GM12878 (cell line): Measurements from ENCODE around the gene RMI2. TPM values are rescaled to one million over a fixed set of nuclear protein-coding genes. Genes with fewer than 3 reads are reported as not detected.

Experiments
- ATAC-seq: fragments of 200-7000 bp; cut with Tn5 transposase; 3 replicates; pipeline ENCODE4 v1.9.1; 2020; ENCODE audit warnings: mild to moderate bottlenecking, moderate library complexity
- BruUV-seq: library from RNA; stranded (reverse); fragments of 400-500 nt; replicated peaks from 2 replicates; lab custom pipeline; 2021; lab: Mats Ljungman, UMichigan
- CTCF ChIA-PET: fragments of 300-600 bp; sonication (Branson Sonifier 250); formaldehyde crosslinking; extraction: SDS; loops from one replicate; lab custom pipeline; 2021; ENCODE audit warnings: inconsistent platforms; lab: Yijun Ruan, JAX
- POLR2A ChIA-PET: fragments of 350-600 bp; formaldehyde crosslinking; extraction: SDS; loops from one replicate; lab custom pipeline; 2021; ENCODE audit warnings: inconsistent platforms; lab: Charles Lee
- RAD21 ChIA-PET: fragments of 300-600 bp; sonication (Branson Sonifier 250); formaldehyde crosslinking; loops from one replicate; lab custom pipeline; 2023; ENCODE audit warnings: antibody characterized with exemption; ENCODE audit not compliant: unreplicated experiment; lab: Charles Lee
- SMC1A ChIA-PET: fragments of 300-600 bp; sonication (Branson Sonifier 250); formaldehyde crosslinking; loops from one replicate; lab custom pipeline; 2023; ENCODE audit not compliant: unreplicated experiment, uncharacterized antibody; lab: Charles Lee
- DNase-seq: peaks from one replicate; pipeline ENCODE4 v3.0.0-alpha.2; 2011; ENCODE audit warnings: low read depth, low spot score
- FAIRE-seq: peaks from 3 replicates; lab custom pipeline; 2011; peaks lifted over from hg19 to GRCh38; lab: Jason Lieb, UNC
- H2AFZ ChIP-seq: 2 replicates; pipeline ENCODE4 v1.6.0; 2011; ENCODE audit warnings: low read depth, low read length, control low read depth; ENCODE audit not compliant: control insufficient read depth
- H3K27ac ChIP-seq: 2 replicates; pipeline ENCODE4 v1.5.1; 2011; ENCODE audit warnings: control low read depth; ENCODE audit not compliant: control insufficient read depth, insufficient read depth
- H3K27me3 ChIP-seq, 2 experiments: replicated peaks in 1 of 2; 2 replicates each; pipeline versions ENCODE4 v1.6.0 to v1.6.1; 2011; ENCODE audit warnings: low read length in 1 of 2; ENCODE audit not compliant: control insufficient read depth in 2 of 2, insufficient read depth in 2 of 2
- H3K36me3 ChIP-seq, 2 experiments: 2 replicates each; pipeline ENCODE4 v1.5.1; 2011; ENCODE audit warnings: low read length in 1 of 2; ENCODE audit not compliant: control insufficient read depth in 2 of 2, insufficient read depth in 2 of 2
- H3K4me1 ChIP-seq: 2 replicates; pipeline ENCODE4 v1.6.1; 2011; ENCODE audit warnings: mild to moderate bottlenecking, low read length, moderate library complexity, mixed read lengths; ENCODE audit not compliant: control insufficient read depth, insufficient read depth
- H3K4me2 ChIP-seq: 2 replicates; pipeline ENCODE4 v1.6.0; 2011; ENCODE audit warnings: control low read depth; ENCODE audit not compliant: control insufficient read depth, insufficient read depth
- H3K4me3 ChIP-seq: fragments of 200-600 bp; sonication (generic); 2 replicates; pipeline ENCODE4 v1.5.1; 2016
- H3K79me2 ChIP-seq: 2 replicates; pipeline ENCODE4 v1.6.0; 2011; ENCODE audit warnings: low read length; ENCODE audit not compliant: control insufficient read depth, insufficient read depth
- H3K9ac ChIP-seq: 2 replicates; pipeline ENCODE4 v1.8.0; 2011; ENCODE audit warnings: low read length, control low read depth, mixed read lengths; ENCODE audit not compliant: control insufficient read depth, insufficient read depth
- H3K9me3 ChIP-seq: replicated peaks from 3 replicates; pipeline ENCODE4 v1.5.1; 2011; ENCODE audit warnings: mild to moderate bottlenecking, low read length; ENCODE audit not compliant: control insufficient read depth, insufficient read depth
- H4K20me1 ChIP-seq: 2 replicates; pipeline ENCODE4 v1.6.0; 2011; ENCODE audit not compliant: control insufficient read depth, insufficient read depth
- BRCA1 ChIP-seq: IDR thresholded peaks from 2 replicates; pipeline ENCODE4 v1.6.1; 2011; ENCODE audit warnings: low read depth, low read length, improper control_type of control experiment
- GATAD2B ChIP-seq: fragments of 450-650 bp; conservative IDR thresholded peaks from 2 replicates; pipeline ENCODE4 v1.6.1; 2017; ENCODE audit warnings: low read depth, mild to moderate bottlenecking, moderate library complexity
- KAT2A ChIP-seq: conservative IDR thresholded peaks from 2 replicates; pipeline ENCODE4 v1.6.1; 2011; ENCODE audit warnings: low read depth, low read length; ENCODE audit not compliant: control insufficient read depth
- MTA3 ChIP-seq: IDR thresholded peaks from 2 replicates; pipeline ENCODE4 v1.6.1; 2012; ENCODE audit warnings: low read length, inconsistent platforms, borderline replicate concordance
- NBN ChIP-seq: fragments of 450-650 bp; IDR thresholded peaks from 2 replicates; pipeline ENCODE4 v1.6.1; 2016
- NRF1 ChIP-seq: conservative IDR thresholded peaks from 2 replicates; pipeline ENCODE4 v1.6.1; 2011; ENCODE audit warnings: mild to moderate bottlenecking, low read depth, low read length, improper control_type of control experiment
- PAX5 ChIP-seq: IDR thresholded peaks from 2 replicates; pipeline ENCODE4 v1.6.1; 2011; ENCODE audit warnings: low read depth, low read length, borderline replicate concordance
- PBX3 ChIP-seq: IDR thresholded peaks from 2 replicates; pipeline ENCODE4 v1.6.1; 2011; ENCODE audit warnings: mild to moderate bottlenecking, low read depth, low read length, moderate library complexity; ENCODE audit not compliant: insufficient replicate concordance
- RAD21 ChIP-seq: IDR thresholded peaks from 2 replicates; pipeline ENCODE4 v1.6.1; 2011; ENCODE audit warnings: mild to moderate bottlenecking, low read depth, low read length, moderate library complexity; ENCODE audit not compliant: insufficient read depth
- TARDBP ChIP-seq: IDR thresholded peaks from 2 replicates; pipeline ENCODE4 v1.6.1; 2016; ENCODE audit warnings: borderline replicate concordance
- TCF12 ChIP-seq: IDR thresholded peaks from 2 replicates; pipeline ENCODE4 v1.6.1; 2011; ENCODE audit warnings: low read depth, mild to moderate bottlenecking, low read length
- USF2 ChIP-seq: IDR thresholded peaks from 2 replicates; pipeline ENCODE4 v1.6.1; 2011; ENCODE audit warnings: low read depth, low read length, improper control_type of control experiment, borderline replicate concordance
- ZSCAN29 ChIP-seq: fragments of 450-650 bp; IDR thresholded peaks from 2 replicates; pipeline ENCODE4 v1.6.1; 2017; ENCODE audit warnings: mild to moderate bottlenecking, moderate library complexity
- WGBS: methylation state at CpG from one replicate; pipeline ENCODE4 v1.1.6; 2016; ENCODE audit warnings: low lambda C conversion rate; ENCODE audit not compliant: insufficient replicate concordance, insufficient coverage; ENCODE audit errors: missing lambda C conversion rate; 5-methylcytosine and 5-hydroxymethylcytosine counted together
- in situ Hi-C: fragments of 300-500 bp; cut with MboI; formaldehyde crosslinking; loops from 9 replicates; pipeline ENCODE4 v1.14.3; 2018; ENCODE audit warnings: mixed read lengths
- intact Hi-C: fragments of 100-400 bp; cut with micrococcal nuclease; formaldehyde crosslinking; loops from one replicate; pipeline ENCODE4 v1.14.2; 2022; ENCODE audit not compliant: unreplicated experiment
- polyA plus RNA-seq, 11 experiments: library from polyadenylated mRNA; depleted of rRNA in 4 of 11; unstranded in 6 of 11; stranded (reverse) in 5 of 11; fragments of >200 nt; fragmentation: Nextera tagmentation in 4 of 11; fragmentation: Illumina TruSeq in 1 of 11; extraction: Ambion mirVana in 4 of 11; extraction: Trizol in 1 of 11; gene quantifications; 1 replicate in 1 of 11; 2 replicates in 10 of 11; pipeline versions ENCODE4 v1.2.1 to v1.2.3, GENCODE V29; 2011 to 2016; ENCODE audit warnings: inconsistent platforms in 2 of 11, missing spikeins in 2 of 11, low read depth in 1 of 11
- total RNA-seq, 4 experiments: library from RNA; depleted of rRNA in 3 of 4; stranded (reverse); fragments of >200 nt in 3 of 4; fragmentation: Illumina TruSeq in 1 of 4; extraction: Trizol in 1 of 4; gene quantifications; 2 replicates each; pipeline versions ENCODE4 v1.2.1 to v1.2.3, GENCODE V29; 2013 to 2021

The RMI2 gene
- total and polyA plus RNA-seq, 10 of the 15 experiments (the other 5 are each of a cell fraction or from before 2014, with no cell fraction given), result 9.6 to 68.8 (median 32.1) TPM

- WGBS, result 89% methylated on average over 7 of the region's 7 CpGs
- CTCF ChIA-PET, result interaction anchor here (0.7 to 2.9 kb wide), 5 partner anchors 9 to 377 kb away, joined by 3 to 10 read pairs (median 4); no protein-coding TSS in a partner anchor
Measured at GRCh38 chr16:11347831-11348230, 2.6 kb downstream of the RMI2 start.

More at GRCh38 chr16:11347831-11348230, 2.6 kb downstream of the RMI2 start:
- Histone ChIP-seq H3K27me3 (no peaks in the 10 kb centered on the region), H3K79me2 (peaks cover 13% of the 10 kb centered on the region), H4K20me1 (no peaks in the 10 kb centered on the region), H3K27ac (no peak overlapping the region), H3K4me1 (peaks cover 6% of the 10 kb centered on the region), H3K4me3 (no peak overlapping the region), H3K9ac (no peak overlapping the region), H2AFZ (no peak overlapping the region), H3K36me3 (no peaks in the 10 kb centered on the region), H3K9me3 (no peaks in the 10 kb centered on the region), H3K4me2 (no peak overlapping the region)
- no peak for FAIRE-seq
- in situ Hi-C loops (no loop called here), intact Hi-C loops (no loop called here)
- ChIA-PET SMC1A (interaction anchor here (0.8 to 2.1 kb wide), 5 partner anchors 22 to 398 kb away, joined by 3 to 8 read pairs (median 4); no protein-coding TSS in a partner anchor), POLR2A (interaction anchor here (1.4 to 1.6 kb wide), 3 partner anchors 14 to 51 kb away, joined by 3 to 4 read pairs (median 4); no protein-coding TSS in a partner anchor), RAD21 (interaction anchor here (1.2 to 2.3 kb wide), 3 partner anchors 9 to 39 kb away, joined by 3 to 6 read pairs (median 4); no protein-coding TSS in a partner anchor)
- no peak for ATAC-seq
- DNase-seq, result no peak
- no TSS peak for BruUV-seq
- TF ChIP-seq TARDBP (no peak), PBX3 (no peak), TCF12 (no peak), KAT2A (no peak), NBN (no peak), ZSCAN29 (no peak), GATAD2B (no peak), BRCA1 (no peak), NRF1 (no peak), RAD21 (no peak), USF2 (no peak), PAX5 (no peak), MTA3 (no peak)
- TF ChIP-seq, all 136 proteins: peak for 0
